ENCODE results near the gene PCBP2. TPM values are rescaled to one million over a fixed set of nuclear protein-coding genes. Genes with fewer than 3 reads are reported as not detected.
"Not testable (repeated sequence)": the region's sequence is repeated elsewhere in the genome, so short reads cannot be mapped to it uniquely, and the experiment has no call there.

The PCBP2 gene
- total RNA-seq, 2 experiments from 2014 or later, result 1,085 to 1,132 TPM

- intact Hi-C loops (cut with micrococcal nuclease), result no loop called here
- peaks cover 44% of the 10 kb centered on the region for H3K36me3 Mint-ChIP-seq (ENCODE audit: low read depth)
- H3K9me3 Mint-ChIP-seq, result no peaks in the 10 kb centered on the region
- H3K4me1 Mint-ChIP-seq (ENCODE audit: low read depth), result peaks cover 28% of the 10 kb centered on the region
- H3K27ac Mint-ChIP-seq, result peak overlapping the region; percentile 30
- DNase-seq, result no peak
- H3K27me3 Mint-ChIP-seq (ENCODE audit: low read depth), result no peaks in the 10 kb centered on the region
- no peak overlapping the region for H3K4me3 Mint-ChIP-seq
- CTCF ChIA-PET, result interaction anchor here (0.6 to 2.0 kb wide), 2 partner anchors 29 to 163 kb away, joined by 4 to 5 read pairs; no protein-coding TSS in a partner anchor
These were observed 27.4 kb downstream of the PCBP2 start for GRCh38 chr12:53479331-53479730.

GRCh38 chr12:53480491-53481442 lies 28.9 kb downstream of the PCBP2 start:
- DNase-seq, result no peak
- Mint-ChIP-seq H3K4me1 (ENCODE audit: low read depth) (peaks cover 15% of the 10 kb centered on the region), H3K4me3 (no peak overlapping the region), H3K36me3 (ENCODE audit: low read depth) (peaks cover 32% of the 10 kb centered on the region), H3K9me3 (no peaks in the 10 kb centered on the region), H3K27me3 (ENCODE audit: low read depth) (no peaks in the 10 kb centered on the region), H3K27ac (no peak overlapping the region)
- intact Hi-C loops (cut with micrococcal nuclease), result no loop called here
- CTCF ChIA-PET, result interaction anchor here (0.6 to 3.0 kb wide), 4 partner anchors 12 to 84 kb away, joined by 3 to 16 read pairs (median 6); partner anchors contain the start of gene NPFF

- CTCF ChIA-PET, result interaction anchor here (0.6 to 3.0 kb wide), 7 partner anchors 8 to 129 kb away, joined by 3 to 16 read pairs (median 4); partner anchors contain the start of gene NPFF
These were observed 29.6 kb downstream of the PCBP2 start for GRCh38 chr12:53481458-53481857.

GRCh38 chr12:53481939-53482586 lies 30.2 kb downstream of the PCBP2 start:
- Mint-ChIP-seq H3K27me3 (ENCODE audit: low read depth) (no peaks in the 10 kb centered on the region), H3K36me3 (ENCODE audit: low read depth) (peaks cover 26% of the 10 kb centered on the region), H3K4me1 (ENCODE audit: low read depth) (peaks cover 4% of the 10 kb centered on the region), H3K27ac (peak overlapping the region; percentile 54), H3K4me3 (no peak overlapping the region), H3K9me3 (no peaks in the 10 kb centered on the region)
- intact Hi-C loops (cut with micrococcal nuclease), result no loop called here
- CTCF ChIA-PET, result interaction anchor here (0.6 to 3.0 kb wide), 7 partner anchors 8 to 129 kb away, joined by 3 to 16 read pairs (median 4); partner anchors contain the start of gene NPFF
- no peak for DNase-seq

More at GRCh38 chr12:53481458-53481857, 29.6 kb downstream of the PCBP2 start:
- Mint-ChIP-seq H3K36me3 (ENCODE audit: low read depth) (peaks cover 30% of the 10 kb centered on the region), H3K27ac (peak overlapping the region; percentile 54)
- H3K4me3 Mint-ChIP-seq; H3K27me3 Mint-ChIP-seq (ENCODE audit: low read depth); intact Hi-C loops (cut with micrococcal nuclease); DNase-seq; H3K9me3 Mint-ChIP-seq; H3K4me1 Mint-ChIP-seq (ENCODE audit: low read depth): not testable (repeated sequence)

- Mint-ChIP-seq H3K27me3 (ENCODE audit: low read depth) (no peaks in the 10 kb centered on the region), H3K36me3 (ENCODE audit: low read depth) (peaks cover 25% of the 10 kb centered on the region), H3K4me1 (ENCODE audit: low read depth) (peaks cover 2% of the 10 kb centered on the region), H3K27ac (no peak overlapping the region), H3K9me3 (no peaks in the 10 kb centered on the region), H3K4me3 (no peak overlapping the region)
- intact Hi-C loops (cut with micrococcal nuclease), result no loop called here
- no peak for DNase-seq
- CTCF ChIA-PET, result interaction anchor here (0.5 to 3.0 kb wide), 5 partner anchors 10 to 130 kb away, joined by 3 to 16 read pairs (median 4); no protein-coding TSS in a partner anchor
These were observed 30.8 kb downstream of the PCBP2 start for GRCh38 chr12:53482626-53483168.

GRCh38 chr12:53483225-53483978 lies 31.5 kb downstream of the PCBP2 start:
- CTCF ChIA-PET, result interaction anchor here (0.5 to 3.0 kb wide), 3 partner anchors 10 to 130 kb away, joined by 3 to 16 read pairs (median 5); no protein-coding TSS in a partner anchor
- Mint-ChIP-seq H3K27ac (peak overlapping the region; percentile 39), H3K36me3 (ENCODE audit: low read depth) (peaks cover 24% of the 10 kb centered on the region), H3K4me3 (no peak overlapping the region), H3K27me3 (ENCODE audit: low read depth) (no peaks in the 10 kb centered on the region), H3K9me3 (no peaks in the 10 kb centered on the region), H3K4me1 (ENCODE audit: low read depth) (peaks cover 2% of the 10 kb centered on the region)
- intact Hi-C loops (cut with micrococcal nuclease), result no loop called here
- no peak for DNase-seq

GRCh38 chr12:53483979-53484377 lies 32.1 kb downstream of the PCBP2 start:
- intact Hi-C loops (cut with micrococcal nuclease), result no loop called here
- H3K4me1 Mint-ChIP-seq (ENCODE audit: low read depth), result peaks cover 2% of the 10 kb centered on the region
- no peak for DNase-seq
- peaks cover 19% of the 10 kb centered on the region for H3K36me3 Mint-ChIP-seq (ENCODE audit: low read depth)
- H3K4me3 Mint-ChIP-seq, result no peak overlapping the region
- H3K27ac Mint-ChIP-seq, result peak overlapping the region; percentile 15
- no peaks in the 10 kb centered on the region for H3K27me3 Mint-ChIP-seq (ENCODE audit: low read depth)
- CTCF ChIA-PET, result interaction anchor here (0.9 to 3.0 kb wide), 2 partner anchors 9 to 131 kb away, joined by 5 to 16 read pairs; no protein-coding TSS in a partner anchor
- H3K9me3 Mint-ChIP-seq, result no peaks in the 10 kb centered on the region

- Mint-ChIP-seq H3K36me3 (ENCODE audit: low read depth) (peaks cover 14% of the 10 kb centered on the region), H3K4me3 (no peak overlapping the region), H3K27me3 (ENCODE audit: low read depth) (no peaks in the 10 kb centered on the region), H3K4me1 (ENCODE audit: low read depth) (peaks cover 2% of the 10 kb centered on the region), H3K27ac (peak overlapping the region; percentile 36), H3K9me3 (no peaks in the 10 kb centered on the region)
- intact Hi-C loops (cut with micrococcal nuclease), result no loop called here
- no peak for DNase-seq
- CTCF ChIA-PET, result no interaction called here
These were observed 33.0 kb downstream of the PCBP2 start for GRCh38 chr12:53484686-53485575.

GRCh38 chr12:53485955-53486735 lies 34.2 kb downstream of the PCBP2 start:
- Mint-ChIP-seq H3K27ac (no peak overlapping the region), H3K4me1 (ENCODE audit: low read depth) (peaks cover 2% of the 10 kb centered on the region), H3K9me3 (no peaks in the 10 kb centered on the region), H3K27me3 (ENCODE audit: low read depth) (no peaks in the 10 kb centered on the region), H3K4me3 (no peak overlapping the region), H3K36me3 (ENCODE audit: low read depth) (peaks cover 13% of the 10 kb centered on the region)
- intact Hi-C loops (cut with micrococcal nuclease), result no loop called here
- CTCF ChIA-PET, result interaction anchor here (0.7 to 1.4 kb wide), 2 partner anchors 23 to 191 kb away, joined by 3 to 5 read pairs; no protein-coding TSS in a partner anchor
- no peak for DNase-seq

- no peaks in the 10 kb centered on the region for H3K27me3 Mint-ChIP-seq (ENCODE audit: low read depth)
- CTCF ChIA-PET, result interaction anchor here (0.7 to 1.4 kb wide), 2 partner anchors 22 to 190 kb away, joined by 3 to 5 read pairs; no protein-coding TSS in a partner anchor
These were observed 35.0 kb downstream of the PCBP2 start for GRCh38 chr12:53486736-53487487.

More at GRCh38 chr12:53486736-53487487, 35.0 kb downstream of the PCBP2 start:
- Mint-ChIP-seq H3K4me3 (no peak overlapping the region), H3K27ac (no peak overlapping the region), H3K4me1 (ENCODE audit: low read depth) (peaks cover 2% of the 10 kb centered on the region), H3K36me3 (ENCODE audit: low read depth) (peaks cover 10% of the 10 kb centered on the region), H3K9me3 (no peaks in the 10 kb centered on the region)
- intact Hi-C loops (cut with micrococcal nuclease), result no loop called here
- no peak for DNase-seq
